Heart left ventricle (tissue), 16 donors: ENCODE data around the gene EFHD1. TPM values are rescaled to one million over a fixed set of nuclear protein-coding genes. Genes with fewer than 3 reads are reported as not detected.

Source experiments
- ATAC-seq, 4 donors: fragments of 200-7000 bp; cut with Tn5 transposase; one replicate each; pipeline ENCODE4 v1.9.1; 2020 to 2022; ENCODE audit warnings: moderate library complexity in 4 of 4, mild to moderate bottlenecking in 3 of 4, moderate number of reproducible peaks in 1 of 4
- DNase-seq, 5 donors: peaks; one replicate each; pipeline ENCODE4 v3.0.0-alpha.2; 2020
- H3K27ac ChIP-seq, 12 donors: fragments of 200-600 bp; sonication (generic) in 4 of 12; one replicate each; pipeline versions ENCODE4 v1.5.0 to v1.8.0; 2016 to 2022; ENCODE audit warnings: mild to moderate bottlenecking in 2 of 12
- H3K27me3 ChIP-seq, 9 donors: fragments of 200-600 bp; sonication (generic) in 2 of 9; one replicate each; pipeline versions ENCODE4 v1.5.1 to v1.8.0; 2016 to 2022; ENCODE audit warnings: mild to moderate bottlenecking in 3 of 9
- H3K36me3 ChIP-seq, 9 donors: fragments of 200-600 bp; sonication (generic) in 2 of 9; one replicate each; pipeline versions ENCODE4 v1.5.0 to v1.8.0; 2018 to 2022; ENCODE audit warnings: mild to moderate bottlenecking in 2 of 9
- H3K4me1 ChIP-seq, 12 donors: fragments of 200-600 bp; sonication (generic) in 4 of 12; one replicate each; pipeline versions ENCODE4 v1.5.0 to v1.8.0; 2016 to 2022; ENCODE audit warnings: mild to moderate bottlenecking in 3 of 12
- H3K4me3 ChIP-seq, 12 donors: fragments of 200-600 bp; sonication (generic) in 4 of 12; one replicate each; pipeline versions ENCODE4 v1.5.0 to v1.8.0; 2017 to 2022; ENCODE audit warnings: mild to moderate bottlenecking in 9 of 12, moderate library complexity in 4 of 12
- H3K9me3 ChIP-seq, 12 donors: fragments of 200-600 bp; sonication (generic) in 4 of 12; one replicate each; pipeline versions ENCODE4 v1.5.0 to v1.8.0; 2016 to 2022; ENCODE audit warnings: mild to moderate bottlenecking in 1 of 12
- POLR2A ChIP-seq, 2 donors: fragments of 450-650 bp; IDR thresholded peaks; one replicate each; pipeline ENCODE4 v1.6.1; 2017; ENCODE audit warnings: antibody characterized with exemption in 2 of 2, mild to moderate bottlenecking in 2 of 2, moderate library complexity in 2 of 2
- WGBS, 4 donors: extraction: QIAGEN DNeasy Blood & Tissue Kit in 2 of 4; methylation state at CpG; one replicate each; pipeline versions ENCODE4 v1.1.5 to v1.1.7; 2013 to 2018; 5-methylcytosine and 5-hydroxymethylcytosine counted together
- intact Hi-C, 10 donors: fragments of 100-400 bp; cut with DNase I; formaldehyde crosslinking; loops; one replicate each; pipeline versions ENCODE4 v1.11.1 to v1.14.2; 2022
- polyA plus RNA-seq, 2 donors: library from polyadenylated mRNA; stranded (reverse); fragments of 200-250 nt; gene quantifications; one replicate each; pipeline ENCODE4 v1.2.3, GENCODE V29; 2013
- total RNA-seq, 9 donors: library from RNA; depleted of rRNA in 2 of 9; stranded (reverse); fragments of >200 nt in 2 of 9; fragmentation: NEBNext Ultra II Directional in 3 of 9; extraction: Animal tissue kit (Norgen Biotek cat#: 25700) in 3 of 9; gene quantifications; one replicate each; pipeline versions ENCODE4 v1.1.0 to v1.2.4, GENCODE V29; 2016 to 2023
- TF ChIP-seq, protein P1 (sequence below), 12 donors: fragments of 200-600 bp; sonication (generic) in 4 of 12; IDR thresholded peaks; one replicate each; pipeline versions ENCODE4 v1.5.0 to v1.8.0; 2018 to 2022; ENCODE audit warnings: antibody characterized with exemption in 12 of 12, mild to moderate bottlenecking in 5 of 12
- donor health status: ischemic (EF 13 %, LVEDD 7.1; RV severe dilation, severe dysfunction).
- donor health status: healthy with polysubstance abuse.
- donor health status: DM: no; HTN: yes; CAD: no.
- donor health status: DM: no; HTN: no; CAD: no.
- donor health status: ischemic (EF 25% LVEDD 6.9; RV normal size, moderate dysfunction).
- donor health status: ischemic (EF 25% LVEDD 5.7; RV mildly dilated, moderate dysfunction).
- donor health status: healthy.
- donor health status: DM: yes; HTN: yes; CAD: no.
- donor health status: ischemic (EF 35%, LVEDD 5.7; RV mildly dilated, moderate dysfunction).
- donor health status: nonischemic (EF 11% LVEDD 7.7; RV severe dilation, severe dysfunction).
- donor health status: DM: yes; HTN: yes; CAD: no.
- donor health status: PGD.
- donor health status: ischemic (EF 29% LVEDD 5.4; RV normal size, mild dysfunction).
- donor health status: nonischemic (EF 23%, LVEDD 6.1; RV moderate dilation, normal function).

Gene EFHD1
- total and polyA plus RNA-seq, 11 donors = 9.0 to 44.8 (median 20.7) TPM

- peak in 2 of 4 donors; percentile 22 to 34 for ATAC-seq
- H3K9me3 ChIP-seq = no peaks in the 10 kb centered on the region
- H3K36me3 ChIP-seq = peaks cover 0 to 37% (median 0%) of the 10 kb centered on the region in 9 donors
- 53 to 73% (median 64%) methylated on average over 7 of the region's 7 CpGs for WGBS, 4 donors
- intact Hi-C loops = loop anchor here in 6 of 10 donors (5.0 kb wide), 3 partner anchors 34 to 59 kb away; partner anchors contain the start of gene EFHD1 (in 1 of the 6)
- no peak for TF ChIP-seq POLR2A (IDR thresholded peaks at IDR 0.05)
- TF ChIP-seq, protein P1, sequence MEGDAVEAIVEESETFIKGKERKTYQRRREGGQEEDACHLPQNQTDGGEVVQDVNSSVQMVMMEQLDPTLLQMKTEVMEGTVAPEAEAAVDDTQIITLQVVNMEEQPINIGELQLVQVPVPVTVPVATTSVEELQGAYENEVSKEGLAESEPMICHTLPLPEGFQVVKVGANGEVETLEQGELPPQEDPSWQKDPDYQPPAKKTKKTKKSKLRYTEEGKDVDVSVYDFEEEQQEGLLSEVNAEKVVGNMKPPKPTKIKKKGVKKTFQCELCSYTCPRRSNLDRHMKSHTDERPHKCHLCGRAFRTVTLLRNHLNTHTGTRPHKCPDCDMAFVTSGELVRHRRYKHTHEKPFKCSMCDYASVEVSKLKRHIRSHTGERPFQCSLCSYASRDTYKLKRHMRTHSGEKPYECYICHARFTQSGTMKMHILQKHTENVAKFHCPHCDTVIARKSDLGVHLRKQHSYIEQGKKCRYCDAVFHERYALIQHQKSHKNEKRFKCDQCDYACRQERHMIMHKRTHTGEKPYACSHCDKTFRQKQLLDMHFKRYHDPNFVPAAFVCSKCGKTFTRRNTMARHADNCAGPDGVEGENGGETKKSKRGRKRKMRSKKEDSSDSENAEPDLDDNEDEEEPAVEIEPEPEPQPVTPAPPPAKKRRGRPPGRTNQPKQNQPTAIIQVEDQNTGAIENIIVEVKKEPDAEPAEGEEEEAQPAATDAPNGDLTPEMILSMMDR (IDR thresholded peaks at IDR 0.05) = no peak
- no peak for DNase-seq
- no peak overlapping the region for H3K4me3 ChIP-seq
- H3K27me3 ChIP-seq = no peaks in the 10 kb centered on the region
- H3K27ac ChIP-seq = peak overlapping the region in 1 of 12 donors; percentile 9
- peaks cover 0 to 26% (median 2%) of the 10 kb centered on the region in 12 donors for H3K4me1 ChIP-seq
Observed at GRCh38 chr2:232666051-232666805, 32.8 kb downstream of the EFHD1 start.

- peaks cover 0 to 44% (median 2%) of the 10 kb centered on the region in 9 donors for H3K36me3 ChIP-seq
- no peaks in the 10 kb centered on the region for H3K27me3 ChIP-seq
- H3K9me3 ChIP-seq = no peaks in the 10 kb centered on the region
- no peak for TF ChIP-seq POLR2A (IDR thresholded peaks at IDR 0.05)
- TF ChIP-seq, protein P1 (IDR thresholded peaks at IDR 0.05) = no peak
- peak; percentile 68 to 87 (median 76) for ATAC-seq
- DNase-seq = peak in 1 of 5 donors; percentile 20
- no peak overlapping the region for H3K4me3 ChIP-seq
- intact Hi-C loops = loop anchor here in 9 of 10 donors (1.0 to 5.0 kb wide), 6 partner anchors 33 to 62 kb away; partner anchors contain the start of gene EFHD1 (in 1 of the 9)
- WGBS, 4 donors = 58 to 69% (median 64%) methylated on average over 10 of the region's 10 CpGs
- peak overlapping the region in 11 of 12 donors; percentile 19 to 84 (median 60) for H3K27ac ChIP-seq
- H3K4me1 ChIP-seq = peaks cover 0 to 26% (median 2%) of the 10 kb centered on the region in 12 donors
Observed at GRCh38 chr2:232667989-232668583, 34.7 kb downstream of the EFHD1 start.

DNA sequence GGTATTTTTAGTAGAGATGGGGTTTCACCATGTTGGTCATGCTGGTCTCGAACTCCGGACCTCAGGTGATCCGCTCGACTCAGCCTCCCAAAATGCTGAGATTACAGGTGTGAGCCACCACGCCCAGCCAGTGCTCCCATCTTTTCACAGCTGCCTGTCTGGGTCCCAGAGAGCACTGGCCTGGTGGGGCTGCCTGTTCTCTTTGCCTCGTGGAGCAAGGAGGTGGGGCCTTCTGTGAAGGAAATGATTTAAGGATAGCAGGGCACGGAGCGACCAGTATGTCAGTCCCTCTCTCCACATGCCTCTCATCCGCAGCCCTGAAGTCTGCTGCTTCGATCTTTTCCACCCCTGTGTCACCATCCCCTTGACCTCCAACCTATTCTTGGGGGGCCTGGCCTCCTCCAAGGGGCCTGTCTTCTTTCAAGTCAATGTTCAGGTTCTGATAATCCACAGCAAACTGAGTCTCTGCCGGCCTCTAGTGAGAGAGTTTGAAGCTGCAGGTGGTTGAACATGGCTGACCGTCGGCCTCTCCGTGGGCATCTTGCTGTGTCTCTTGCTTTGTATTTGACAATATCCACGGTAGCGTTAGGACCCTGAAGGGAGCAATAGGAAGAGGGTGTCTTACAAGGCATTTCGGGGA, 35.5 kb downstream of the EFHD1 start:
- H3K27ac ChIP-seq = peak overlapping the region in 4 of 12 donors; percentile 19 to 80 (median 55)
- DNase-seq (peak in 3 of 5 donors; percentile 24 to 42 (median 36)), ATAC-seq (peak; percentile 19 to 80 (median 68))
- H3K9me3 ChIP-seq = no peaks in the 10 kb centered on the region
- TF ChIP-seq POLR2A (IDR thresholded peaks at IDR 0.05) = no peak
- TF ChIP-seq, protein P1 (IDR thresholded peaks at IDR 0.05) = peak in 11 of 12 donors; percentile 20 to 73 (median 55)
- 57 to 61% (median 60%) methylated on average over 17 of the region's 17 CpGs for WGBS, 4 donors
- H3K27me3 ChIP-seq = no peaks in the 10 kb centered on the region
- intact Hi-C loops = loop anchor here (1.0 to 5.0 kb wide), 7 partner anchors 34 to 63 kb away; partner anchors contain the start of gene EFHD1 (in 1 of the 10)
- no peak overlapping the region for H3K4me3 ChIP-seq
- H3K4me1 ChIP-seq = peaks cover 0 to 26% (median 2%) of the 10 kb centered on the region in 12 donors
- H3K36me3 ChIP-seq = peaks cover 0 to 44% (median 2%) of the 10 kb centered on the region in 9 donors
